LoVo (cell line): ENCODE data around the gene ENTPD3.
"Not testable (repeated sequence)": the region's sequence is repeated elsewhere in the genome, so short reads cannot be mapped to it uniquely, and the experiment has no call there.

Experiments used
- DNase-seq: peaks from one replicate; pipeline ENCODE4 v3.0.0-alpha.2; 2016; ENCODE audit warnings: low spot score

The ENTPD3 gene

DNA sequence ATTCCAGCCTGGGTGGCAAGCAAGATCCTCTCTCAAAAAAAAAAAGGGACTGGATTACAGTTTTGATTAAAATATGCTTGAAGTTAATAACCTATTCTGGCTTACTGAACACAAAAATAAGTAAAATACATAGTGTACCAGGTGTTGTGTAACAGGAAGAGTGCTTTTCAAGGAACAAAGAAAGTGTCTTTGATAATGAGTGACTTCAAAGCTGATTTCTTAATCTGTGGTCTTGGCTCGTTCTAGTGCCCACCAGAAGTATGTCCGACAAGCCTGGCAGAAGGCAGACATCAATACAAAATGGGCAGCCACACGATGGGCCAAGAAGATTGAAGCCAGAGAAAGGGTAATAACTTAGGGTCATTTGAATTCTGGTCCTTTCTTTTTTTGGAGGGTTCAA is 74.2 kb downstream of the ENTPD3 start:
- no peak for DNase-seq

GRCh38 chr3:40462838-40463237 is 75.9 kb downstream of the ENTPD3 start:
- not testable (repeated sequence) for DNase-seq

DNA sequence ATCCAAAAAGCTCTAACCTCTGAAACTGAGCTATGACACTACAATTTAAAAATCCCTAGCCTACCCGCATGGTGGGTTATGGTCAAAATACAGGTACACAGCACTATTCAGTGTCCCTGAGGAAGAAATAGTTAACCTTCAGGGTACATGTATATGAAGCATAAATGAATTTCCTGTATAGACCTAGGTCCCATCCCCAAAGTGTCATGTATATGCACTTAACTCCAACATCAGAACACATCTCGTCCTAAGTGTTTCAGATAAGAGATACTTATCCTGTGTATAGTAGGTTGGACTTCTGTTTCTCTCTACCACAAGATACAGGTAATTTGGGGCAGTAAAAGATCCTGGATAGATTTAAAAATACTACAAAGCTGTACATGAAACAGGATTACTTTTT is 76.6 kb downstream of the ENTPD3 start:
- DNase-seq: no peak

DNA sequence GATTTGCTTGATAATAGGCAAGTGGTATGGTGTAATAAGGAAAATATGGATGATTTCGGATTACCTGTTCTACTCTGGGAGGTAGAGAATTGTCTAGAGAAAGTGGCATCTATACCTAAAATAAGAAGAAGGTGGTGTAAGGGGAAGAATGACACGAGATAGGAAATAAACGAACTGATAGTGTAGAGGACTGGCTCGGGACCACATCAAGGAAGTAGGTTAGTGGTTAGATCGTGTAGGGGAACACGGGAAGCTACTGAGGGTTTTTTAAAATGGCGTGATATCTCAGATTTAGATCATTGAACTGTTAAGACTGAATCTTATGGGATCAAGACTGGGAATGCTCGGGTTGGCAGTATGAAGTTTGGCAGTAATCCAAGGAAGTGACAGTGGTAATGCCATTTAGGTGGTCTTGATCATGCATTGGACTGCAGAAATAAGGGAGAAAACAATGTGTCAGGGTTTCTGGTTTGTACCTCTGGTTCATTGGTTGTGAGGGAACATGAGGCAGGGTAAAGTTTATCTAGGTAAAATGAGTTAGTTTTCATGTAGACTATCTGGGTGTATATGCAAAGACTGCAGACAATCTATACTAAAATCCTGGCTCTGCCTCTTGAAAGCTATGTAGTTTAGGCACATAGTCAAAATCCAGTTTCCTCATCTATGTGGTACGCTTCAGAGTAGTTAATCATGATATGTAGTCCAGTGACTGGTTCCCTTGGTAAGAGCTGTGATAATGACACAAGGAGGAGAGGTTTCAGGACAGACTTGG is 77.5 kb downstream of the ENTPD3 start:
- DNase-seq: no peak

GRCh38 chr3:40465111-40465407 is 78.1 kb downstream of the ENTPD3 start:
- no peak for DNase-seq

- DNase-seq: no peak
Observed at GRCh38 chr3:40465456-40465855, 78.5 kb downstream of the ENTPD3 start.

GRCh38 chr3:40468018-40468417 is 81.0 kb downstream of the ENTPD3 start:
- DNase-seq: no peak

DNA sequence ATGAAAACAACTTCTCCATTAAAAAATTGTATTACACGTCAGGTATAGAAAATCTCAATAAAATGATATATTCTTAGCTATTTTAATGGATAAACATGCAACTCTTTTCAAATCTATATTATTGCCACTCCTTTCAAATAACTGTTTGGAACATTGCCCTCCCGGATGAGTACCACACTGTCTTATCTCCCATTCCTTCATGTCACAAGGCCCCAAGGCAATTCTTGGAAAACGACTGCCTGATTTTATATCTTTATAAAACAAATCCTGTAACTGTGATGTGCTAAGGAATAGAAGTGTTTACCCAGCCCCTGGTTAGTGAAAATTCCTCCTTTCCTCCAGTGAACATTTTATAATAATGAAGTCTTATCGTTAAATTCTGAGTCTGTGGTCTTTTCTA is 83.7 kb downstream of the ENTPD3 start:
- DNase-seq: no peak

- DNase-seq: peak; percentile 72
Observed at GRCh38 chr3:40476478-40477470, 89.8 kb downstream of the ENTPD3 start, which contains the start of gene ZNF619. ZNF619 (plus strand) TSS chr3:40477122; CDS start chr3:40477980, 858 bp downstream.

GRCh38 chr3:40477666-40478065 is 90.7 kb downstream of the ENTPD3 start:
- no peak for DNase-seq
